NCI-H2196 (cell line): ENCODE data around the gene LPIN2.
A peak's percentile ranks its signal among the peaks of the same experiment; 100 is the strongest.
"Not testable (repeated sequence)": the region's sequence is repeated elsewhere in the genome, so short reads cannot be mapped to it uniquely, and the experiment has no call there.

ENCODE experiments used
- DNase-seq: peaks from one replicate; lab custom pipeline; 2025; ENCODE audit not compliant: unreplicated experiment; lab: John Stamatoyannopoulos, UW

Gene LPIN2

GRCh38 chr18:3044931-3045698, 32.2 kb upstream of the LPIN2 start:
- DNase-seq = peak; percentile 80

- no peak for DNase-seq
Measured at GRCh38 chr18:3042379-3042778, 29.4 kb upstream of the LPIN2 start.

- DNase-seq = no peak
Measured at GRCh38 chr18:3041843-3042242, 28.9 kb upstream of the LPIN2 start.

GRCh38 chr18:3040881-3041280, 27.9 kb upstream of the LPIN2 start:
- no peak for DNase-seq

GRCh38 chr18:3040173-3040572, 27.2 kb upstream of the LPIN2 start:
- no peak for DNase-seq

GRCh38 chr18:3037423-3037915, 24.5 kb upstream of the LPIN2 start:
- peak; percentile 44 for DNase-seq

- DNase-seq = no peak
Measured at GRCh38 chr18:3036108-3036507, 23.2 kb upstream of the LPIN2 start.

GRCh38 chr18:3035635-3036034, 22.7 kb upstream of the LPIN2 start:
- no peak for DNase-seq

GRCh38 chr18:3032721-3033120, 19.8 kb upstream of the LPIN2 start:
- no peak for DNase-seq

- DNase-seq = no peak
Measured at GRCh38 chr18:3029215-3029952, 16.4 kb upstream of the LPIN2 start.

- DNase-seq = not testable (repeated sequence)
Measured at GRCh38 chr18:3028115-3028514, 15.2 kb upstream of the LPIN2 start.

- no peak for DNase-seq
Measured at GRCh38 chr18:3027370-3027891, 14.5 kb upstream of the LPIN2 start.

- DNase-seq = no peak
Measured at GRCh38 chr18:3025544-3025943, 12.6 kb upstream of the LPIN2 start.

- not testable (repeated sequence) for DNase-seq
Measured at GRCh38 chr18:3023603-3024002, 10.7 kb upstream of the LPIN2 start.

GRCh38 chr18:3016585-3017297, 3.8 kb upstream of the LPIN2 start:
- no peak for DNase-seq

GRCh38 chr18:3015851-3016250, 2.9 kb upstream of the LPIN2 start:
- DNase-seq = no peak

GRCh38 chr18:3015204-3015592, 2.3 kb upstream of the LPIN2 start:
- DNase-seq = no peak

- DNase-seq = no peak
Measured at GRCh38 chr18:3014503-3015203, 1.7 kb upstream of the LPIN2 start.

- peak; percentile 63 for DNase-seq
Measured at GRCh38 chr18:3012136-3013023, 564 bp downstream of the LPIN2 start.

GRCh38 chr18:3010086-3010485, 2.9 kb downstream of the LPIN2 start:
- no peak for DNase-seq
